Fibroblast of the conjunctiva (primary cell): ENCODE results near the gene PTPN5.
"Not testable (repeated sequence)": the region's sequence is repeated elsewhere in the genome, so short reads cannot be mapped to it uniquely, and the experiment has no call there.

ENCODE experiments used
- DNase-seq: peaks from one replicate; pipeline ENCODE4 v3.0.0-alpha.2; 2010; ENCODE audit warnings: low read depth

Gene PTPN5

DNA sequence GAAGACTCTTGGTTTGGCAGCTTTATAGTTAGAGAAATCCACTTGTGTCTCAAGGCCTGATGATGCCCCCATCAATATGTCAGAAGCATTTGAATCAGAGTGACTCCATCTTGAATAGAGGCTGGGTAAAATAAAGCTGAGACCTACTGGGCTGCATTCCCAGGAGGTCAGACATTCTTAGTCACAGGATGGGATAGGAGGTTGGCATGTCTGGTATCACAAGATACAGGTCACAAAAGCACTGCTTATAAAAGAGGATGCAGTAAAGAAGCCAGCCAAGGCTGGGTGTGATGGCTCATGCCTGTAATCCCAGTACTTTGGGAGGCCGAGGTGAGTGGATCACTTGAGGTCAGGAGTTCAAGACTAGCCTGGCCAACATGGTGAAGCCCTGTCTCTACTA lies 109.6 kb downstream of the PTPN5 start:
- not testable (repeated sequence) for DNase-seq
